Heart left ventricle (tissue), 16 donors: ENCODE results near the gene RBM44. TPM values are rescaled to one million over a fixed set of nuclear protein-coding genes. Genes with fewer than 3 reads are reported as not detected.
A peak's percentile ranks its signal among the peaks of the same experiment; 100 is the strongest.

ENCODE experiments used
- ATAC-seq, 4 donors: fragments of 200-7000 bp; cut with Tn5 transposase; one replicate each; pipeline ENCODE4 v1.9.1; 2020 to 2022; ENCODE audit warnings: moderate library complexity in 4 of 4, mild to moderate bottlenecking in 3 of 4, moderate number of reproducible peaks in 1 of 4
- DNase-seq, 5 donors: peaks; one replicate each; pipeline ENCODE4 v3.0.0-alpha.2; 2020
- H3K27ac ChIP-seq, 12 donors: fragments of 200-600 bp; sonication (generic) in 4 of 12; one replicate each; pipeline versions ENCODE4 v1.5.0 to v1.8.0; 2016 to 2022; ENCODE audit warnings: mild to moderate bottlenecking in 2 of 12
- H3K27me3 ChIP-seq, 9 donors: fragments of 200-600 bp; sonication (generic) in 2 of 9; one replicate each; pipeline versions ENCODE4 v1.5.1 to v1.8.0; 2016 to 2022; ENCODE audit warnings: mild to moderate bottlenecking in 3 of 9
- H3K36me3 ChIP-seq, 9 donors: fragments of 200-600 bp; sonication (generic) in 2 of 9; one replicate each; pipeline versions ENCODE4 v1.5.0 to v1.8.0; 2018 to 2022; ENCODE audit warnings: mild to moderate bottlenecking in 2 of 9
- H3K4me1 ChIP-seq, 12 donors: fragments of 200-600 bp; sonication (generic) in 4 of 12; one replicate each; pipeline versions ENCODE4 v1.5.0 to v1.8.0; 2016 to 2022; ENCODE audit warnings: mild to moderate bottlenecking in 3 of 12
- H3K4me3 ChIP-seq, 12 donors: fragments of 200-600 bp; sonication (generic) in 4 of 12; one replicate each; pipeline versions ENCODE4 v1.5.0 to v1.8.0; 2017 to 2022; ENCODE audit warnings: mild to moderate bottlenecking in 9 of 12, moderate library complexity in 4 of 12
- H3K9me3 ChIP-seq, 12 donors: fragments of 200-600 bp; sonication (generic) in 4 of 12; one replicate each; pipeline versions ENCODE4 v1.5.0 to v1.8.0; 2016 to 2022; ENCODE audit warnings: mild to moderate bottlenecking in 1 of 12
- POLR2A ChIP-seq, 2 donors: fragments of 450-650 bp; IDR thresholded peaks; one replicate each; pipeline ENCODE4 v1.6.1; 2017; ENCODE audit warnings: antibody characterized with exemption in 2 of 2, mild to moderate bottlenecking in 2 of 2, moderate library complexity in 2 of 2
- WGBS, 4 donors: extraction: QIAGEN DNeasy Blood & Tissue Kit in 2 of 4; methylation state at CpG; one replicate each; pipeline versions ENCODE4 v1.1.5 to v1.1.7; 2013 to 2018; 5-methylcytosine and 5-hydroxymethylcytosine counted together
- intact Hi-C, 10 donors: fragments of 100-400 bp; cut with DNase I; formaldehyde crosslinking; loops; one replicate each; pipeline versions ENCODE4 v1.11.1 to v1.14.2; 2022
- polyA plus RNA-seq, 2 donors: library from polyadenylated mRNA; stranded (reverse); fragments of 200-250 nt; gene quantifications; one replicate each; pipeline ENCODE4 v1.2.3, GENCODE V29; 2013
- total RNA-seq, 9 donors: library from RNA; depleted of rRNA in 2 of 9; stranded (reverse); fragments of >200 nt in 2 of 9; fragmentation: NEBNext Ultra II Directional in 3 of 9; extraction: Animal tissue kit (Norgen Biotek cat#: 25700) in 3 of 9; gene quantifications; one replicate each; pipeline versions ENCODE4 v1.1.0 to v1.2.4, GENCODE V29; 2016 to 2023
- TF ChIP-seq, protein P1 (sequence below), 12 donors: fragments of 200-600 bp; sonication (generic) in 4 of 12; IDR thresholded peaks; one replicate each; pipeline versions ENCODE4 v1.5.0 to v1.8.0; 2018 to 2022; ENCODE audit warnings: antibody characterized with exemption in 12 of 12, mild to moderate bottlenecking in 5 of 12
- donor health status: ischemic (EF 13 %, LVEDD 7.1; RV severe dilation, severe dysfunction).
- donor health status: healthy with polysubstance abuse.
- donor health status: DM: no; HTN: yes; CAD: no.
- donor health status: DM: no; HTN: no; CAD: no.
- donor health status: ischemic (EF 25% LVEDD 6.9; RV normal size, moderate dysfunction).
- donor health status: ischemic (EF 25% LVEDD 5.7; RV mildly dilated, moderate dysfunction).
- donor health status: healthy.
- donor health status: DM: yes; HTN: yes; CAD: no.
- donor health status: ischemic (EF 35%, LVEDD 5.7; RV mildly dilated, moderate dysfunction).
- donor health status: nonischemic (EF 11% LVEDD 7.7; RV severe dilation, severe dysfunction).
- donor health status: DM: yes; HTN: yes; CAD: no.
- donor health status: PGD.
- donor health status: ischemic (EF 29% LVEDD 5.4; RV normal size, mild dysfunction).
- donor health status: nonischemic (EF 23%, LVEDD 6.1; RV moderate dilation, normal function).

The RBM44 gene
- total and polyA plus RNA-seq, 11 donors, result 0.16 to 0.94 (median 0.44) TPM

DNA sequence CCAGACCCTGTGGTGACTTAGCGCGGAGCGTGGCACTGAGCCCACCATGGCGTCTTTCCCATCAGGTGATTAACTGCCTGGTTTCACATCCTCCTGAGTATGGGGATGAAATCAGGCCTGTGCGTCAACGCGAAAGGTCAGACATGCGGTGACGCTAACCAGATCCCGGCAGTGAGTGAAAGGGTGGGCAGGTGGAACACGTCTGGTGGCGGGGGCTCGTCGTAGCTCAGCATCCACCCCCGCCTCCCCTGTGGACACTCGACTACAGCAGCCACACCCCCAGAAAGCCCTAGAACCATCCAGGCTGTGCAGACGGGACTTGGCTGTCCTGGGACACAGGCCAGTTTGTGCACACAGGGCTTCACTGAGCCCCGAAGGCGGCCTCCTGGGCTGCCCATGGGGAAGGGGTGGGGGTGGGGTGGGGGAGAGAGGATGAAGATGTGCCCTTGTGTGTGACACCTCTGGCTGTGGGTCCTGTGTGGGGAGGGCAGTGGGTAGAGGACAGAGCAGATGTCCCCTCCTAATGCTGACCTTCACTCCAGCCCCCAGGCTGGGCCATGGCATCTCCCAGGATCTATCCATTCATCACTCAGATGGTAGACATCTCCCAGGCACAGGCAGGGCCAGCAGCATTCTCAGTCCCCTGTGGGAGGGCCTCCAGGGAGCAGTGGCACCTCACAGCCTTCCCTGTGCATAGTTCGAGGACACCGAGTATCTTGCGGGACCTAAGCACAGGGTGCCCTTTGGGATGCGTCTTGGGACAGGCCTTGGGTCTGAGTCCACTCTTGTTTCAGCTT, 88.3 kb downstream of the RBM44 start:
- Histone ChIP-seq H3K27ac (peak overlapping the region; percentile 65 to 100 (median 92)), H3K36me3 (no peaks in the 10 kb centered on the region), H3K4me3 (no peak overlapping the region), H3K9me3 (no peaks in the 10 kb centered on the region), H3K4me1 (peaks cover 0 to 46% (median 18%) of the 10 kb centered on the region in 12 donors), H3K27me3 (no peaks in the 10 kb centered on the region)
- ATAC-seq (peak; percentile 86 to 90 (median 88)), DNase-seq (peak; percentile 87 to 97 (median 89))
- no peak for TF ChIP-seq POLR2A (IDR thresholded peaks at IDR 0.05)
- TF ChIP-seq, protein P1, sequence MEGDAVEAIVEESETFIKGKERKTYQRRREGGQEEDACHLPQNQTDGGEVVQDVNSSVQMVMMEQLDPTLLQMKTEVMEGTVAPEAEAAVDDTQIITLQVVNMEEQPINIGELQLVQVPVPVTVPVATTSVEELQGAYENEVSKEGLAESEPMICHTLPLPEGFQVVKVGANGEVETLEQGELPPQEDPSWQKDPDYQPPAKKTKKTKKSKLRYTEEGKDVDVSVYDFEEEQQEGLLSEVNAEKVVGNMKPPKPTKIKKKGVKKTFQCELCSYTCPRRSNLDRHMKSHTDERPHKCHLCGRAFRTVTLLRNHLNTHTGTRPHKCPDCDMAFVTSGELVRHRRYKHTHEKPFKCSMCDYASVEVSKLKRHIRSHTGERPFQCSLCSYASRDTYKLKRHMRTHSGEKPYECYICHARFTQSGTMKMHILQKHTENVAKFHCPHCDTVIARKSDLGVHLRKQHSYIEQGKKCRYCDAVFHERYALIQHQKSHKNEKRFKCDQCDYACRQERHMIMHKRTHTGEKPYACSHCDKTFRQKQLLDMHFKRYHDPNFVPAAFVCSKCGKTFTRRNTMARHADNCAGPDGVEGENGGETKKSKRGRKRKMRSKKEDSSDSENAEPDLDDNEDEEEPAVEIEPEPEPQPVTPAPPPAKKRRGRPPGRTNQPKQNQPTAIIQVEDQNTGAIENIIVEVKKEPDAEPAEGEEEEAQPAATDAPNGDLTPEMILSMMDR (IDR thresholded peaks at IDR 0.05), result no peak
- intact Hi-C loops, result loop anchor here in 2 of 10 donors (1.0 to 2.0 kb wide), 2 partner anchors 22 to 28 kb away; partner anchors contain the start of gene RAMP1 (in 1 of the 2)
- 33 to 60% (median 52%) methylated on average over 21 to 23 of the region's 23 CpGs for WGBS, 4 donors

DNA sequence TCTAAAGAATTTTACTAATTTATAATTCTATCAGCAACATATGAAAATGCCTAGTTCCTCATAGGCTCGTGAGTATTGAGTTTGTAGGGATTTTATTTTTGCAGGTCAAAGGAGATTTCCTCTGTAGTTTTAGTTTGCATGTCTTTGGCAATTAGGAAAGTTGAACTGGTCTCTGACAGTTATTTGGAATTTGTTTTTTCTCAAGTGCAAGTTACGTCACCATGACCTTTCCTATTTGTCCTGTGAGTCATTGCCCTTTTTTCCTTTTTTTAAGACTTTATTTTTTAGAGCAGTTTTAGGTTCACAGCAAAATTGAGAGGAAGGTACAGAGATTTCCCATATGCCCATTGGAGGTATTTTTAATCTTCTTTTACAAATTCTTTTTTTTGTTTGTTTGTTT, 89.8 kb downstream of the RBM44 start:
- intact Hi-C loops, result no loop called here
- Histone ChIP-seq H3K9me3 (no peaks in the 10 kb centered on the region), H3K36me3 (no peaks in the 10 kb centered on the region), H3K4me1 (peaks cover 0 to 52% (median 17%) of the 10 kb centered on the region in 12 donors), H3K27ac (peak overlapping the region in 11 of 12 donors; percentile 73 to 100 (median 92)), H3K27me3 (no peaks in the 10 kb centered on the region), H3K4me3 (no peak overlapping the region)
- no peak for TF ChIP-seq POLR2A (IDR thresholded peaks at IDR 0.05)
- TF ChIP-seq, protein P1 (IDR thresholded peaks at IDR 0.05), result no peak
- 44 to 58% (median 55%) methylated on average over 2 of the region's 2 CpGs for WGBS, 4 donors
- DNase-seq, result no peak
- ATAC-seq, result no peak

DNA sequence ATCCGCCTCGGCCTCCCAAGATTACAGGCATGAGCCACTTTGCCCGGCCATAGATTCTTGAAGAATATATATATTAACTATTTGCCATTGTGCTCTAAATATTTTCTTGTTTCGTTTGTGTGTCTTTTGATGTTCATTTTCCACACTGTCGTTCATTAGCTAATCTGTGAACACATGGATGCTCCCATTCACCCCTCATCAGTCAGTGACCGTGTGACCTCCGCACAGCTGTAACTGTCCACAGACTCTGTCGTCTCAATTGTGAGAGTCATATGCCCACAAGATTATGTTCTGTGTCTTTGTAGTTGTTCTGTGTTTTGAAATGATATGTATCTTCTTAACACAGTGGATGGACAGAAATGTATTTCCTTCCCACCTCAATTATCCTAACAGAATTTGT, 90.4 kb downstream of the RBM44 start:
- 80 to 88% (median 84%) methylated on average over 8 of the region's 8 CpGs for WGBS, 4 donors
- no peak for DNase-seq
- H3K4me1 ChIP-seq, result peaks cover 0 to 55% (median 17%) of the 10 kb centered on the region in 12 donors

DNA sequence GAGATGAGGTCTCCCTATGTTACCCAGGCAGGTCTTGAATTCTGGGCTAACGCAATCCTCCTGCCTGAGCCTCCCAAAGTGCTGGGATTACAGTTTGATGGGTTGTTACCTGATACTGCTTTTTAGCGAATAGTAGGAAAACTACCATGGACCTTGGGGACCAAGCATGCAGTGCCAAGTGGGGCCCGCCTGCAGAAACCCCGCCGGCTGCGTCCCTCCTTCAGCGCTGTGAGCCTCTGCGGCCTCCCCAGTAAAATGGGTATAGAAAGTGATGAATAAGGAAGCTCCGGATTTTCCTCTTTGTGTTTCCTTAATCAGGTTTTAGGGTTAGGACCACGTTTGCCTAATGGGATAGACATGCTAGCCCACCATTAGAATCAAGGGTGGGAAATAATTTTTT, 91.2 kb downstream of the RBM44 start:
- H3K4me3 ChIP-seq, result no peak overlapping the region
- H3K36me3 ChIP-seq, result no peaks in the 10 kb centered on the region
- H3K4me1 ChIP-seq, result peaks cover 0 to 61% (median 21%) of the 10 kb centered on the region in 12 donors
- H3K27me3 ChIP-seq, result no peaks in the 10 kb centered on the region
- no peak for TF ChIP-seq POLR2A (IDR thresholded peaks at IDR 0.05)
- TF ChIP-seq, protein P1 (IDR thresholded peaks at IDR 0.05), result no peak
- WGBS, 4 donors, result 93 to 98% (median 97%) methylated on average over 10 of the region's 10 CpGs
- ATAC-seq (no peak), DNase-seq (peak in 1 of 5 donors; percentile 9)
- intact Hi-C loops, result no loop called here
- no peaks in the 10 kb centered on the region for H3K9me3 ChIP-seq
- peak overlapping the region in 2 of 12 donors; percentile 92 to 97 for H3K27ac ChIP-seq

More for the DNA sequence above, 90.4 kb downstream of the RBM44 start:
- H3K27ac ChIP-seq, result peak overlapping the region in 8 of 12 donors; percentile 73 to 100 (median 94)
- no peak for TF ChIP-seq POLR2A (IDR thresholded peaks at IDR 0.05)
- TF ChIP-seq, protein P1 (IDR thresholded peaks at IDR 0.05), result no peak
- intact Hi-C loops, result no loop called here
- no peaks in the 10 kb centered on the region for H3K27me3 ChIP-seq
- H3K9me3 ChIP-seq, result no peaks in the 10 kb centered on the region
- ATAC-seq, result no peak
- H3K36me3 ChIP-seq, result no peaks in the 10 kb centered on the region
- H3K4me3 ChIP-seq, result no peak overlapping the region
